HG03378 (cell line): ENCODE measurements around the gene LMBRD2.
"Not testable (repeated sequence)": the region's sequence is repeated elsewhere in the genome, so short reads cannot be mapped to it uniquely, and the experiment has no call there.

Experiments
- ATAC-seq: cut with Tn5 transposase; IDR thresholded peaks from one replicate; pipeline ENCODE4 v1.9.1; 2021; ENCODE audit warnings: mild to moderate bottlenecking, moderate library complexity; ENCODE audit not compliant: unreplicated experiment

The LMBRD2 gene

DNA sequence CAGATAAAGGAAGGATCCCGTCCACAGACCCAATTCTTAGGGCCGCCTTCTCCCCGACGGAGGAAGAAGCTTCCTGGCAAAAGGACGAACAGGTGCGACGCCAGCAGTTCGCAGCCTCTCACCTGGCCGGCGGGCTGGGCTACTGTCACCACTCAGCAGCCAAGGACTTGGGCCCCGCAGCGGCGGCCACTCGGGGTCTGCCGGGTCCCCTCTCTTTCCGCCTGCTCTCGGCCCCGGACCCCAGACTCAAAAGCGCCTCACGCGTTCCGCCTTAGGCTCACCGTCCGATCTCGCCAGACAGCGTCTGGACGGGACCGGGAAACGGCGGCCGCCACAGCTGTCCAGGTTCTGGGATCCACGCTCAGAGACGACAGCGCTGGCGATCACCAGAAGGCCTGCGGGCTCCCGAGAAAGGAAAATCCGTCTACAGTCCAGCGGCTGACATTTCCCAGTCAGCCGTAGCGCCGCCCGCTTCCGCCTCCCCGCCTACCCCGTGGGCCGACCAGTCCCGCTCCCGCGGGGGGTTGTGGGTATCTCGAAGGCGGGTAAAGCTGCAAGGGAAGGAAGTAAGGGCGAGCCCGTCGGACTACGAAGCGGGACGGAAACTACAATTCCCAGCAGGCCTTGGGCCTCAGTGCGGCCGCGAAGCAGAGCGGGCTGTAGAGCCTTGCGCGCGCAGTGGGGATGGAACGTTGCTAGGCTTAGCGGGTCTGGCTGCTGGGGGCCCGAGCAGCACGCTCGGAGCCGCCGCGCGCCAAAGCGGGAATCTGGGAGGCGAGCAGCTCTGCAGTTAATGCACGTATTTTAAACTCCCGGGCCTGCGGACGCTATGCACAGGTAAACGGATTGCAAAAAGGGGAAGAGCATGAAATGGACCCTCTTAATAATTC lies at the start of gene LMBRD2, which contains the start of gene SKP2:
Gene LMBRD2 (minus strand): TSS at position 454 of the 890 bp plus-strand sequence. CDS start 8,538 bp downstream, outside the sequence.
Gene SKP2 (plus strand): TSS at position 678 of the 890 bp plus-strand sequence. CDS start 152 bp downstream, at position 830.
- peak; percentile 98 for ATAC-seq

DNA sequence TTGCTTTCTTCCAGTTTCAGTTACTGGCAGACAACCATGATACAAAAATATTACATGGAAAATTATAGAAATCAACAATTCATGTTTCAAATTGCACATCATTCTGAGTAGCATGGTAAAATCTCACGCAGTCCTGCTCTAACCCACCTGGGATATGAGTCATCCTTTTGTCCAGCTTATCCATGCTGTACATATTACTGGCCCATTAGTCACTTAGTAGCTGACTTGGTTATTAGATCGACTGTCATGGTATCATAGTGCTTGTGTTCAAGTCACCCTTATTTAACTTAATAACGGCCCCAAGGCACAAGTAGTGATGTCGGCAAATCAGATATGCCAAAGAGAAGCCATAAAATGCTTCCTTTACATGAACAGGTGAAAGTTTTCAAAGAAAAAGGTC lies 48.8 kb upstream of the LMBRD2 start:
- no peak for ATAC-seq

DNA sequence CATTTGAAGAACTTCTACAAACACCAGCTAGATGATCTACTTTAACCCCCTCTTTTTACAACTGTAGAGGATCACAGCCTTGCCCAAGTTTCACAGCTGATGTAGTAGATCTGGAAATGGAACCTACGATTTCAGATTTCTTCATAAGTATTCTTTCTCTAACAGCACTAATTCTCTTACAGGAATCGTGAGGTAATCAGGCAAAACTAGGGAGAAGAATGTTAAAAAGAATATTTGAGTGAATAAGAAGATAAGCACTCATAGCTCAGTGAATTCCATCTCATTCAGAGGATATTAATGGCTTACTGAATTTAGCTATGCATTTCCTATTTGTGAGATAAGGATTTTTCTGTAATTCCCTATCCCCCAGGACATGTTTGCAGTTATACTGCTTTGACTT lies 47.9 kb upstream of the LMBRD2 start:
- no peak for ATAC-seq

DNA sequence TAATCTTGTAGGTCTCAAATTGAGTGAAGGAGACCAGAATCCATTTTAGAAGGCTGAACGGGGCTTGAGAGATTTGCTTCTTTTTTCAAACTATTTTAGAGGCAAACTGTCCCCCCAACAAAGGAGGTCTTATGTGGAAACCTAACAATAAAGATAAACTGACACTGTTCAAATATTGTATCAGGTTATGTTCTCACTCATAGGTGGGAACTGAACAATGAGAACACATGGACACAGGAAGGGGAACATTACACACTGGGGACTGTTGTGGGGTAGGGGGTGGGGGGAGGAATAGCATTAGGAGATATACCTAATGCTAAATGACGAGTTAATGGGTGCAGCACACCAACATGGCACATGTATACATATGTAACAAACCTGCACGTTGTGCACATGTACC lies 47.1 kb upstream of the LMBRD2 start:
- ATAC-seq = not testable (repeated sequence)

DNA sequence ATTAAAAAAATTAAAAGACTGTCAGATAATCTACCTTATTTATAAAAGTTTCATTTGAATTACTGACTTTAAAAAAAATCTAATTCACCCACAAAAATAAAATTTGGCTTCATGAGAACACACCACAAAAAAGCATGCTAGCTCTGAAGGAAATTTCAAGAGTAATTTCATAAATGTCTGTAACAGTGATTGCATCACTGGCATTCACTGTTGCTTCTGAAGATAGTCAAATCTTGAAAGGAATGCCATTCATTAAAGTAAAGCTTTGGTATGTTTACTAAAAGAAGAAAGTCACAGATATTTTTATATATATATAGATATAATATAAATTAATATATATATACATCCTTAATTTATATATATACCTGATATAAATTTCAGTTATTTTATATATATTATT lies 46.6 kb upstream of the LMBRD2 start:
- no peak for ATAC-seq

DNA sequence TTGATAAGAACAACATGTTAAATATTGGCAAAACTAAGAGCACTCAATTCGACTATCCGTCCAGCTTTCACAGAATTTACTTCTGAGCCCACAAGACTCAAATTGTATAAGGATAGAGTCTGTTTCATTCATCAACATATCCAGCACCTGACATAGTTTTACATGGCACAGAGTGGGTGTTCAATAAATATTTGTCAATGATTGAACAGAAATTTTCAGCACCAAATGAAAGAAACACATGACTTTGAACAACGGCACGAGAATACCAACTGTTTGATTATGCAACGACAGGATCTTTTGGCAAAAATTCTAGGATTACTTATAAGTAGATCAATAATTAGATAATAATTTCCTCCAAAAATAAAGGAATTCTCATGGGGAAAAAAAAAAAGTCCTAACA lies 42.1 kb upstream of the LMBRD2 start:
- ATAC-seq = no peak

DNA sequence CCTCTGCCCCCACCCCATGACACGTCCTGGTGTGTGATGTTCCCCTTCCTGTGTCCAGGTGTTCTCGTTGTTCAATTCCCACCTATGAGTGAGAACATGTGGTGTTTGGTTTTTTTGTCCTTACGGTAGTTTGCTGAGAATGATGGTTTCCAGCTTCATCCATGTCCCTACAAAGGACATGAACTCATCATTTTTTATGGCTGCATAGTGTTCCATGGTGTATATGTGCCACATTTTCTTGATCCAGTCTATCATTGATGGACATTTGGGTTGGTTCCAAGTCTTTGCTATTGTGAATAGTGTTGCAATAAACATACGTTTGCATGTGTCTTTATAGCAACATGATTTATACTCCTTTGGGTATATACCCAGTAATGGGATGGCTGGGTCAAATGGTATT lies 32.7 kb upstream of the LMBRD2 start:
- not testable (repeated sequence) for ATAC-seq

DNA sequence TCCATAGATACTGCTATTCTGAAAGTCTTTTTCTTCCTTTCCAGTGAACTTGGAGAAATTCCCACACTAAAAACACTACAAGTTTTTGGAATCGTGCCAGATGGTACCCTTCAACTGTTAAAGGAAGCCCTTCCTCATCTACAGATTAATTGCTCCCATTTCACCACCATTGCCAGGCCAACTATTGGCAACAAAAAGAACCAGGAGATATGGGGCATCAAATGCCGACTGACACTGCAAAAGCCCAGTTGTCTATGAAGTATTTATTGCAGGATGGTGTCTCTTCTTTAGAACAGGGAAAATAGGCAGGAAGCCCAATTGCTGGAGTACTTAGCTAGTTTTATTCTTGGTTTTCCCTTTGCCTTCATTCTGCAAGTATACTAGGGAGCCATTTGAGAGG lies 30.1 kb upstream of the LMBRD2 start:
- ATAC-seq = no peak

DNA sequence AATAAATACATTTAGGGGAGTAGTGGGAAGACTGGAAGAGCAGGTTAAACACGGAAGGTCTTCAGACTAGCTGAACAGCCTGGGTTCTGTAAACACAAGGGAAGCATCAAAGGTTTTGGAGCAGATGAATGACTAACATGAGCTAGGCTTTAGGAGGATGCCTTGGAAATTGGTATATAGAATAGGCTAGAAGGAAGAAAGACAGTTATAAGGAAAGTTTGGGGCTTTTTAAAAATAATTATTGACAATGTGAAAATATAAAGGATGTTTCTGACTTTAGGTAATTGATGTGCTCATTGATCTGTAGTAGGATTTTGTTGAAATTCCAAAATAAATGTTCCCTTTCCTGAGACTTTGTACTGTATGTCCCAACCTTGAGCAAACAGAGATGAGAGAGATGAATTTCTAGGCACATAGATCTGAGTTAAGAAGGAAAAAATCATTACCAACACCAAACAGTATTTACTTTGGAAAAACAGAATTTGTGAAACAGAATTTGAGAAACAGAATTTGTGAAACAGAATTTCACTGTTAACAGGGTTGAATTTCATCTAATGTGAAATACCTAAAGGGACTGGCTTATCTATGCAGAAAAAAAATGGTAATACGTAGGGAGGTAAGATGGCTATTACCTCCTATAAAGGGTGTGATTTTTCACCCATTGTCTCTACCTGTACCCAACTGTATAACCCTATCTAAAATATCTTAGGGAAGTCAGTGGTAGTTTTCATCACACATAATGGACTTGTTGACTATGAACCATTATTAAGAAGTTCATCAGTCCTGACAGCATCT lies 29.1 kb upstream of the LMBRD2 start:
- no peak for ATAC-seq

DNA sequence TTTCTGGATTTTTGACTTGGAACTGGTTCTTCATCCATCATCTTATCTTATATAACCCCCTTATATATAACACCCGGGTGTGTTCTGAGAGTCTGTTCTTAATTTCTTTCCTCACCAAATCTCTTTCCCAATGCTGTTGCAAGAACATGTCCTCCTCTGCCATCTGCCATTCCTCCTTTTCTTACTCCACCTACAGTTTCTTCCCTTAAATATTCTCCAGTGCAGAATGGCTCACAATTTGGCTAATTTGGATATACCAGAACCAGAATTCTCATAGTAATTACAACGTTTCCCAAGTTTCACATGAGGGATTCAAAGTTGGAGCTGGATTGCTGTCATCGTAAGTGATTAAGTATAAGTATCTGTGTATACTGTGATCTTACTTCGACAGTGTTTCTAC lies 28.3 kb upstream of the LMBRD2 start:
- ATAC-seq = no peak

DNA sequence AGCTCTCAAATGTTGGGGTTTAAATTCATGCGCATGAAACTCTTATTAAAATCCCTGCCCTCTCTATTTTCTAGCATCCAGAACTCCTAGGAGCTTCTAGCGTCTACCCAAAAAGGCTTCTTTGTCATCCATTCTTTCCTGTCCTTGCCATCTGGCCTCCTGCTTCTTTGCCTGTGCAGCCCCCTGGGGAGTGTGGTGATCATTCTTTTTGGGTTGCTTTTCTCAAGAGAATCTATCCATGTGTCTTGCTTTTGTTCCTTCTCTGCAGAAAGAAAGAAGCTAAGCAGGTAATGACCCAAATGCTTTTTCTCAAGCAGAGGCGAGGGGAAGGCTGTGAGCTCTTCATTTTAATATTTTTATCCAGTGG lies 26.8 kb upstream of the LMBRD2 start:
- no peak for ATAC-seq

DNA sequence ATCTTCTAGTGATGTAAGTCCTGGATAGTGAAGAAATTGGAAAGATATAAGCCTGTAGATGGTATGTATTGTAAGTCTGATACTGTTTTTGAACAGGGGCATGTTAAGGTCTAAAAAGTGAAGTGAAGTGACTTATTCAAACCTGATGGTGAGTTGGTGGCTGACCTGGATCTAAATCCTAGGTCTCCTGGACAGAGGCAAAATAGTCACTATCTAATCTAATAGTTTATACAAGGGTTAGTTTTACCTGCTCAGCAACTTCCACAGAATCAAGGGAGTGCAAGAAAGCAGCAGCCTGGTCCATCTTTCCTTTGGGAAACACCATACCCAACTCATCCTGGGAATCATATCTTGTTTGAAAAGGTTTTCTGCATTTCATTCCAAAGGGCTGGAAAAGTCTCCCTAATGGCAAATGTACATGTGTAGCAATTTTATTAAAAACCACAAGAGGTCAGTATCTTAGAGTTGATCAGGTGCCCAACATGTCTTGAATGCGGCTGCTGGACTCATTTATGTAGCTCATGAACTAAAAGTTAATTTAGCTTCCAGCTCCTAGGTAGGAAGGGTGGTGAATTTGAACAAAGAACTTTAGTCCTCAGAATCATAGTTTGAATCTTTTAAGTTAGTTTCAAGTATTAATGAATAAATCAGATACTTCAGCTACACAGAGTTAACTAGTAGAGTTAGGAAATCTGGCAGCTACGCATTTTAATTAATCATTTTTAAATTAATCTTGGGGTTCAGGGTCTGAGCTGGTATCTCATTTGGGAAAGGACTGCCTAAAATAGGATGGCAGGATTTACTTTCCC lies 26.2 kb upstream of the LMBRD2 start:
- ATAC-seq = no peak

DNA sequence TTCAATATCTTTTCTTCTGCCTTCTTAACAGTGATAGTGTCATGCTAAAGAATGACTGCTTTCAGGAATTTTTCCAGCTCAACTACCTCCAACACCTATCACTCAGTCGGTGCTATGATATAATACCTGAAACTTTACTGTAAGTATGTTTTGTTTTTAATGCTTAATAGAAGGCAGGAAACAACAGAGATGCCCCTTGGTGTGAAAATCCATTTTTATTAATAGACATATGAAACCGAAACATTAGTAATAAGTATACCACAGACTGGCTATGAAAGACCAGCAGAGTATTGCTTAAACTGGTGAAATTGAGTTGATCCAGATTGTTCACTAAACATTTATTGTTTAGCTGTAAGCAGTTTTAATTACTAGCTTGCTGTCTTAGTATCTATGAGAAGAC lies 25.5 kb upstream of the LMBRD2 start:
- ATAC-seq = peak; percentile 99

DNA sequence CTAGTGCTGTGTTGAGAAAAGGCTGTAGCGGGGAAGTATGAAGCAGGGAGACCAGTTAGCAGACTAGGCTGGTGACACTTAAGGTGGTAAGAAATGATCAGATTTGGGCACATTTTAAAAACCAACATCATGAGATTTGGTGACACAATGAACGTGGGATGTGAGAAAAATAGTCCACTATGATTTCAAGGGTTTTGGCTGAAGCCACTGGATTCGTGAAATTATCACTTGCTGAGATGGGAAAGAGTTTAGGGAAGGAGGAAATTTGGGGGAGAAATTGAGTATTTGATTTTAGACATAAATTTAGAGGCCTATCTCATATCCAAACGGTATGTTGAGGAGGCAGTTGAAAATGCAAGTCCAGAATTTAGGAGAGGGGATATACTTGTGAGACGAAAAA lies 23.4 kb upstream of the LMBRD2 start:
- no peak for ATAC-seq

DNA sequence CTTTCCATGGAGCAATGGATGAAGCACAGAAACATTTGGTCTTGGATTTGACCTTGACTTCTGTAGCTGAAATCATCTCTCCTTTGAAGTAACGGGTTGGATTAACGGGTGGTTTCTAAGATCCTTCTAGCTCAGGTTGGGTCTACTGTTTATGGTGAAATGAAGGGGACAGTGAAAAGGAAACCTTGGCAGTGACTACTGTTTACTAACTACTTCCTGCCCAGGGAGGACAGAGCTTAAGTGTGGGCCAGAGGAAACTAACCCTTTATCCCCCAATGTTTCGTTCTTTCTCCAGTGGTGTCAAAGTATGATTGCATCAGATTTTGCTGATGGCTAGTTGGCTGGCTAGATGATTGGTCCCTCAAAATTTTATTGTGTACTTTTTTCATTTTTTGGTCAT lies 22.4 kb upstream of the LMBRD2 start:
- ATAC-seq = no peak

DNA sequence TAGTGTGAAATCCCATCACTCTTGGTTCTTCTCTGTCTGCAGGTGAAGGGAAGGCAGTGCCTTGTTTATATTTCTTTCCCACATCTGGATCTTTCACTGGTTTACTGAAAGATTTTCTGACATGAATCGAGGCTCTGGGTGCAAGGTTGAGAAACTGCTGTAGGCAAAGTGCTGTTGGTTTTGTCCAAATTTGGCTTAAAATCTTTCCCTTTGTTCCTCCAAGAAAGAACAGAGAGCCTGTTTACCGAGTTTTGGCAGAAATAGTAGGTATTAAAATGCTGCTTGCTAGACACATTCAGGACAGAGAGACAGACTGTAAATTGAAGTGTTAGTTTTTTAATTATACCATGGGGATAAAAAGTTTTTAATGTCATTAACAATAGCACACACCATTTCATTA lies 21.7 kb upstream of the LMBRD2 start:
- ATAC-seq = no peak

DNA sequence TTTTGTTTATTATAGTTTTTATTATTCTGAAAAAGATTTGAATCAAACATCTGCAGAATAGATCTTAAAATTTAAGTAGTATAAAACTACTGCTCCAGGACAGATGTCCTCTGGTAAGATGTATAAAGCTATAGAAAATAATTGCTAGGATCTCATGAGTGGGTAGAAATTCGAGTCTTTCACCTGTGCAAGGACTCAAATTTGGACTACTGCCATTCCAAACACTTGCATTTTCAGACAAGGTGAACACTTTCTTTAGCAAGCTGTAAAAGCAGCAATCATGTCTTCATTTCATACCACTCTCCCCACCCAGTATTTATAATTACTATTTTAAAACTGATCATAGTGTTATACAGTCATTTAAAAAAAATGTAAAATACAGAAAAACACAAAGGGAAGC lies 20.9 kb upstream of the LMBRD2 start:
- no peak for ATAC-seq

DNA sequence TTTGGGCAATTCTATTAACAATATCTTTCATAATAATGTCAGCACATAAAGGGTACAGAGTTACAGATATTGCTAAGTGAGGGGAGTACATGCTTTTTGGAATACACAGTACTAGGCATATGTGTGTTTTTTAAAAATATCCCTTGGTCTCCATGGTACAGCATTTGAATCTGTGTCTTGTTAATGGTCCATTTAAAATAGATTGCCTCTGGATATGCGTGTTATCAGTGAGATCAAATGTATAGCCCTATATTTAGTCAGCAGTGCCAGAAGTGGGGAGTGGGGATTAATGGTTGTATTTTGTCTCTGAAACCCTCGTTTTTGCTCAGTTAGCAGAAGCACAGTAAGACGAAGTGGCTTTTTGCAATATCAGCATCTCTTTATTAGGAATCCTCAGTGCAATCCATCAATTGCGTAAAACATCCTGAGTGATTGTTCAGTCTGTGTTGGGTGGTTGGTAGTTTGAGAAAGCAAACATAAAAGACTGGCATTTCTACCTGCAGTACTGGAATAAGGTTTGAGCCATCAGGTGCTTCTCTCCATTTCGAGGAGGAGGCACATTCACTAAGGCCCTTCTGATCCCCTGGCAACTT lies 19.2 kb upstream of the LMBRD2 start:
- ATAC-seq = no peak

DNA sequence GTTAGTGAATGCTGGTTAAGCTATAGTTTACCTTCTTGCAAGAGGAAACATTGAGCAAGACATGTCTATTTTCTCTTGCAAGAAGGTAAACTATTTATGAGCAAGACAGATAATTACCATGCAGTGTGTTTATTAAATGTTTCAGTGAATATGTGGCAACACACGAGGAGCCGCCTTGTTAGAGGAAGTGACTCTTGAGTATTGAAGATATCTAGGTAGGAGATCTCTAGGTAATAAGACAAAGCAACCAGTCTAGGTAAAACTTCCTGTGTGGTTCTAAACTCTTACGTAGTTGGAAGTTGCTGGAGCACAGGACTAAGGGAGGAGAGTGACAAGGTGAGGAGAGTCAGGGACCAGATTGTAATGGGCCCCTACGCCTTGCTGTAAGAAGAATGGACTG lies 17.1 kb upstream of the LMBRD2 start:
- ATAC-seq = no peak

DNA sequence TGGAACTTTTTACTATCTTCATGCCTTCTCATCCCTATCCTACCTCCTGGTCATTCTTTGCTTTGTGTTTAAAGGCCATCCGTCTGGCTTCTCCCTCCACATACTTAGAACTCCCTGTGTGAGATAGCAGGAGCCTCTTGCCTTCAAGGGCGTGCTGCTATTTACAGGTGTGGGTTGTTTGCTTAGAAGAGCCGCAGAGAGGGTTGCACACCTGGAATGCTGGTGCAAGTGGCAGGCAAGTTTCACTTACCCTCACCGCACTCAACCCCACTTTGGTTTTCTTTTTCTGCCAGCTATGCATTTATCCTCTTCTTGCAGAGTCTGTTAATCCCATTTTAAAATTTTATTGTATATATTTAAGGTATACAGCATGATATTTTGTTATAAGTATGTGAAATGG lies 12.8 kb upstream of the LMBRD2 start:
- ATAC-seq = no peak
